ENCODE data around the gene ZNF304.

- TF ChIP-seq POLR2AphosphoS5 (IDR thresholded peaks at IDR 0.05; ENCODE audit: low read depth, low read length) (no peak), REST (IDR thresholded peaks at IDR 0.05; ENCODE audit: insufficient read depth in 1 of 2, low read depth in 2 of 2, low read length in 2 of 2) (no peak)
Measured at GRCh38 chr19:57338877-57339276, 12.2 kb upstream of the ZNF304 start.
